Upper lobe of left lung (tissue), 4 donors: ENCODE data around the gene RSF1.

ENCODE experiments used
- CTCF ChIP-seq, 6 experiments: fragments of 450-650 bp in 4 of 6; fragments of 200-600 bp in 2 of 6; sonication (generic) in 2 of 6; IDR thresholded peaks; one replicate each; pipeline ENCODE4 v1.5.1; 2016 to 2019; ENCODE audit warnings: antibody characterized with exemption in 6 of 6
- POLR2A ChIP-seq, 4 donors: fragments of 450-650 bp; IDR thresholded peaks; one replicate each; pipeline ENCODE4 v1.5.1; 2016 to 2017; ENCODE audit warnings: antibody characterized with exemption in 4 of 4, mild to moderate bottlenecking in 2 of 4

- no peak for TF ChIP-seq POLR2A (IDR thresholded peaks at IDR 0.05)
- no peak for TF ChIP-seq CTCF (IDR thresholded peaks at IDR 0.05)
Observed at GRCh38 chr11:77793972-77794371, 26.6 kb downstream of the RSF1 start.
